Endothelial cell (in vitro differentiated cells): ENCODE measurements around the gene PRRT1B. TPM values are rescaled to one million over a fixed set of nuclear protein-coding genes. Genes with fewer than 3 reads are reported as not detected.
"Not testable (repeated sequence)": the region's sequence is repeated elsewhere in the genome, so short reads cannot be mapped to it uniquely, and the experiment has no call there.

Experiments
- DNase-seq: peaks from one replicate; pipeline ENCODE4 v3.0.0; 2021; ENCODE audit warnings: low spot score
- H3K27ac Mint-ChIP-seq: one replicate; pipeline ENCODE4 v1.8.0; 2021; ENCODE audit warnings: mixed read lengths, inconsistent platforms; ENCODE audit not compliant: unreplicated experiment
- H3K27me3 Mint-ChIP-seq: one replicate; pipeline ENCODE4 v1.8.0; 2021; ENCODE audit warnings: mild to moderate bottlenecking, moderate library complexity, mixed read lengths, inconsistent platforms; ENCODE audit not compliant: unreplicated experiment
- H3K36me3 Mint-ChIP-seq: one replicate; pipeline ENCODE4 v1.8.0; 2021; ENCODE audit warnings: mild to moderate bottlenecking, low read depth, mixed read lengths, inconsistent platforms; ENCODE audit not compliant: unreplicated experiment
- H3K4me1 Mint-ChIP-seq: one replicate; pipeline ENCODE4 v1.8.0; 2021; ENCODE audit warnings: mild to moderate bottlenecking, mixed read lengths, inconsistent platforms; ENCODE audit not compliant: unreplicated experiment
- H3K4me3 Mint-ChIP-seq: one replicate; pipeline ENCODE4 v1.8.0; 2021; ENCODE audit warnings: mild to moderate bottlenecking, mixed read lengths, inconsistent platforms; ENCODE audit not compliant: unreplicated experiment
- H3K9me3 Mint-ChIP-seq: one replicate; pipeline ENCODE4 v1.8.0; 2021; ENCODE audit warnings: mixed read lengths, inconsistent platforms; ENCODE audit not compliant: unreplicated experiment
- CTCF ChIP-seq: fragments of 200-600 bp; sonication (generic); IDR thresholded peaks from one replicate; pipeline ENCODE4 v1.5.0; 2021; ENCODE audit warnings: antibody characterized with exemption; ENCODE audit not compliant: unreplicated experiment
- total RNA-seq: library from RNA; stranded (reverse); fragmentation: NEBNext Ultra II Directional; extraction: Animal tissue kit (Norgen Biotek cat#: 25700); gene quantifications from one replicate; pipeline ENCODE4 v1.2.1, GENCODE V29; 2021; ENCODE audit not compliant: unreplicated experiment

The PRRT1B gene
- total RNA-seq, 1 donor from 2014 or later = not detected

GRCh38 chr9:131537946-131538345 lies 7.4 kb upstream of the PRRT1B start:
- Mint-ChIP-seq H3K27me3 (peaks cover 1% of the 10 kb centered on the region), H3K4me3 (no peak overlapping the region), H3K9me3 (no peaks in the 10 kb centered on the region), H3K27ac (no peak overlapping the region), H3K36me3 (peaks cover 7% of the 10 kb centered on the region), H3K4me1 (no peaks in the 10 kb centered on the region)
- TF ChIP-seq CTCF = no peak
- DNase-seq = no peak

GRCh38 chr9:131539223-131539923 lies 6.0 kb upstream of the PRRT1B start:
- peaks cover 11% of the 10 kb centered on the region for H3K36me3 Mint-ChIP-seq
- H3K4me1 Mint-ChIP-seq = no peaks in the 10 kb centered on the region
- peaks cover 7% of the 10 kb centered on the region for H3K27me3 Mint-ChIP-seq
- no peak for DNase-seq
- H3K4me3 Mint-ChIP-seq = no peak overlapping the region
- TF ChIP-seq CTCF = no peak
- H3K9me3 Mint-ChIP-seq = peaks cover 7% of the 10 kb centered on the region
- no peak overlapping the region for H3K27ac Mint-ChIP-seq

GRCh38 chr9:131543141-131543540 lies 2.2 kb upstream of the PRRT1B start:
- no peak for DNase-seq
- Mint-ChIP-seq H3K4me1 (peaks cover 9% of the 10 kb centered on the region), H3K36me3 (peaks cover 16% of the 10 kb centered on the region), H3K4me3 (no peak overlapping the region), H3K9me3 (peaks cover 8% of the 10 kb centered on the region), H3K27ac (no peak overlapping the region), H3K27me3 (peaks cover 29% of the 10 kb centered on the region)
- no peak for TF ChIP-seq CTCF

GRCh38 chr9:131545786-131546335 lies 538 bp downstream of the PRRT1B start:
- Mint-ChIP-seq H3K4me3 (no peak overlapping the region), H3K27me3 (peaks cover 38% of the 10 kb centered on the region), H3K9me3 (peaks cover 15% of the 10 kb centered on the region), H3K27ac (no peak overlapping the region), H3K36me3 (peaks cover 29% of the 10 kb centered on the region), H3K4me1 (peaks cover 11% of the 10 kb centered on the region)
- no peak for TF ChIP-seq CTCF
- no peak for DNase-seq

GRCh38 chr9:131546336-131547084 lies 1.2 kb downstream of the PRRT1B start:
- DNase-seq = no peak
- peaks cover 39% of the 10 kb centered on the region for H3K27me3 Mint-ChIP-seq
- H3K27ac Mint-ChIP-seq = no peak overlapping the region
- peaks cover 11% of the 10 kb centered on the region for H3K4me1 Mint-ChIP-seq
- peaks cover 15% of the 10 kb centered on the region for H3K9me3 Mint-ChIP-seq
- H3K36me3 Mint-ChIP-seq = peaks cover 32% of the 10 kb centered on the region
- H3K4me3 Mint-ChIP-seq = no peak overlapping the region
- TF ChIP-seq CTCF = no peak

GRCh38 chr9:131549186-131549585 lies 3.9 kb downstream of the PRRT1B start:
- peaks cover 36% of the 10 kb centered on the region for H3K36me3 Mint-ChIP-seq
- H3K9me3 Mint-ChIP-seq, DNase-seq, H3K27ac Mint-ChIP-seq, H3K4me3 Mint-ChIP-seq: not testable (repeated sequence)
- peaks cover 11% of the 10 kb centered on the region for H3K4me1 Mint-ChIP-seq
- peaks cover 33% of the 10 kb centered on the region for H3K27me3 Mint-ChIP-seq

- peaks cover 31% of the 10 kb centered on the region for H3K36me3 Mint-ChIP-seq
- H3K9me3 Mint-ChIP-seq, DNase-seq, H3K4me3 Mint-ChIP-seq, H3K27ac Mint-ChIP-seq: not testable (repeated sequence)
- peaks cover 14% of the 10 kb centered on the region for H3K4me1 Mint-ChIP-seq
- H3K27me3 Mint-ChIP-seq = peaks cover 30% of the 10 kb centered on the region
Observed at GRCh38 chr9:131550465-131550864, 5.1 kb downstream of the PRRT1B start.
